Measurements from ENCODE around the gene FAM177B.

The FAM177B gene

GRCh38 chr1:222754366-222755139 lies 17.6 kb downstream of the FAM177B start:
- TF ChIP-seq REST (IDR thresholded peaks at IDR 0.05; ENCODE audit: low read depth) (no peak), FOXM1 (IDR thresholded peaks at IDR 0.05; ENCODE audit: borderline replicate concordance, low read depth) (no peak), YY1 (IDR thresholded peaks at IDR 0.05; ENCODE audit: low read depth) (no peak), CEBPB (IDR thresholded peaks at IDR 0.05) (no peak), USF1 (IDR thresholded peaks at IDR 0.05) (no peak), NFIC (IDR thresholded peaks at IDR 0.05) (no peak), EGR1 (IDR thresholded peaks at IDR 0.05) (no peak), ZBTB7A (IDR thresholded peaks at IDR 0.05; ENCODE audit: low read depth) (no peak), MAX (IDR thresholded peaks at IDR 0.05) (no peak), RAD21 (IDR thresholded peaks at IDR 0.05; ENCODE audit: low read depth) (no peak), TCF12 (IDR thresholded peaks at IDR 0.05; ENCODE audit: low read depth) (no peak), CREB1 (IDR thresholded peaks at IDR 0.05; ENCODE audit: low read depth) (no peak), TAF1 (IDR thresholded peaks at IDR 0.05; ENCODE audit: low read depth) (no peak), EP300 (IDR thresholded peaks at IDR 0.05; ENCODE audit: borderline replicate concordance) (no peak), TEAD4 (IDR thresholded peaks at IDR 0.05) (no peak)

GRCh38 chr1:222757646-222758268 lies 20.8 kb downstream of the FAM177B start:
- TF ChIP-seq RAD21 (IDR thresholded peaks at IDR 0.05; ENCODE audit: low read depth) (no peak), TCF12 (IDR thresholded peaks at IDR 0.05; ENCODE audit: low read depth) (no peak), EGR1 (IDR thresholded peaks at IDR 0.05) (no peak), YY1 (IDR thresholded peaks at IDR 0.05; ENCODE audit: low read depth) (no peak)

- TF ChIP-seq TCF12 (IDR thresholded peaks at IDR 0.05; ENCODE audit: low read depth) = no peak
Measured at GRCh38 chr1:222759451-222760035, 22.5 kb downstream of the FAM177B start.

GRCh38 chr1:222761083-222761482 lies 24.1 kb downstream of the FAM177B start:
- TF ChIP-seq EGR1 (IDR thresholded peaks at IDR 0.05) = no peak
- no peak for TF ChIP-seq FOXM1 (IDR thresholded peaks at IDR 0.05; ENCODE audit: borderline replicate concordance, low read depth)
- TF ChIP-seq REST (IDR thresholded peaks at IDR 0.05; ENCODE audit: low read depth) = no peak
- TF ChIP-seq RAD21 (IDR thresholded peaks at IDR 0.05; ENCODE audit: low read depth) = no peak
- no peak for TF ChIP-seq YY1 (IDR thresholded peaks at IDR 0.05; ENCODE audit: low read depth)
- no peak for TF ChIP-seq TAF1 (IDR thresholded peaks at IDR 0.05; ENCODE audit: low read depth)
- TF ChIP-seq ZBTB7A (IDR thresholded peaks at IDR 0.05; ENCODE audit: low read depth) = no peak
- TF ChIP-seq MAX (IDR thresholded peaks at IDR 0.05) = no peak

GRCh38 chr1:222767152-222767571 lies 30.2 kb downstream of the FAM177B start:
- TF ChIP-seq ZBTB7A (IDR thresholded peaks at IDR 0.05; ENCODE audit: low read depth) = no peak
- TF ChIP-seq YY1 (IDR thresholded peaks at IDR 0.05; ENCODE audit: low read depth) = no peak
- TF ChIP-seq EP300 (IDR thresholded peaks at IDR 0.05; ENCODE audit: borderline replicate concordance) = no peak
- no peak for TF ChIP-seq TCF12 (IDR thresholded peaks at IDR 0.05; ENCODE audit: low read depth)
- TF ChIP-seq FOXM1 (IDR thresholded peaks at IDR 0.05; ENCODE audit: borderline replicate concordance, low read depth) = no peak
- no peak for TF ChIP-seq CEBPB (IDR thresholded peaks at IDR 0.05)
- TF ChIP-seq TEAD4 (IDR thresholded peaks at IDR 0.05) = no peak
- TF ChIP-seq MAX (IDR thresholded peaks at IDR 0.05) = no peak
- TF ChIP-seq EGR1 (IDR thresholded peaks at IDR 0.05) = no peak
- TF ChIP-seq USF1 (IDR thresholded peaks at IDR 0.05) = no peak
- TF ChIP-seq REST (IDR thresholded peaks at IDR 0.05; ENCODE audit: low read depth) = no peak
- no peak for TF ChIP-seq RAD21 (IDR thresholded peaks at IDR 0.05; ENCODE audit: low read depth)
- no peak for TF ChIP-seq NFIC (IDR thresholded peaks at IDR 0.05)
- TF ChIP-seq TAF1 (IDR thresholded peaks at IDR 0.05; ENCODE audit: low read depth) = no peak
- no peak for TF ChIP-seq CREB1 (IDR thresholded peaks at IDR 0.05; ENCODE audit: low read depth)
